HCT116 (cell line): Measurements from ENCODE around the gene ATP6V0D1. TPM values are rescaled to one million over a fixed set of nuclear protein-coding genes. Genes with fewer than 3 reads are reported as not detected.
A peak's percentile ranks its signal among the peaks of the same experiment; 100 is the strongest.

Experiments
- ATAC-seq: fragments of 200-7000 bp; cut with Tn5 transposase; 2 replicates; pipeline ENCODE4 v1.9.1; 2020; ENCODE audit warnings: mild to moderate bottlenecking, moderate library complexity
- BruUV-seq: library from RNA; stranded (reverse); fragments of 400-500 nt; replicated peaks from 2 replicates; lab custom pipeline; 2021; lab: Mats Ljungman, UMichigan
- CTCF ChIA-PET: fragments of 300-600 bp; sonication (Branson Sonifier 250); formaldehyde crosslinking; loops from one replicate; lab custom pipeline; 2021; ENCODE audit warnings: antibody characterized with exemption; lab: Charles Lee
- POLR2A ChIA-PET: fragments of 300-600, 350-600 bp; sonication (Branson Sonifier 250); formaldehyde crosslinking; loops from one replicate; lab custom pipeline; 2021; ENCODE audit warnings: antibody characterized with exemption; lab: Charles Lee
- RAD21 ChIA-PET, 2 experiments: fragments of 300-600 bp; sonication (Branson Sonifier 250); formaldehyde crosslinking; loops; one replicate each; lab custom pipeline; 2023; ENCODE audit warnings: low total read pairs in 2 of 2; ENCODE audit not compliant: uncharacterized antibody in 2 of 2, unreplicated experiment in 2 of 2, low non-redundant PET in 1 of 2; lab: Charles Lee
- DNase-seq: peaks from one replicate; pipeline ENCODE4 v3.0.0-alpha.2; 2010; ENCODE audit warnings: low read depth, low spot score
- H2AFZ ChIP-seq: fragments of 200-600 bp; shearing (Covaris generic), sonication (generic); 2 replicates; pipeline ENCODE4 v1.6.1; 2017; ENCODE audit warnings: low read depth, mixed run types, mixed read lengths, antibody characterized with exemption, low read length; ENCODE audit not compliant: poor library complexity, severe bottlenecking
- H3K27ac ChIP-seq: 2 replicates; pipeline ENCODE4 v1.5.1; 2012; ENCODE audit warnings: low read depth, low read length
- H3K27me3 ChIP-seq: fragments of 200-600 bp; sonication (generic); 2 replicates; pipeline ENCODE4 v1.6.1; 2016; ENCODE audit warnings: mixed run types, low read length, mixed read lengths; ENCODE audit not compliant: insufficient read depth
- H3K36me3 ChIP-seq, 2 experiments: fragments of 200-500 bp in 1 of 2; fragments of 200-600 bp in 1 of 2; sonication (Bioruptor generic) in 1 of 2; sonication (generic) in 1 of 2; 2 replicates each; pipeline versions ENCODE4 v1.5.1 to v1.6.1; 2014 to 2016; ENCODE audit warnings: low read length in 2 of 2, inconsistent platforms in 1 of 2, mixed read lengths in 1 of 2, mixed run types in 1 of 2; ENCODE audit not compliant: insufficient read depth in 2 of 2, control insufficient read depth in 1 of 2
- H3K4me1 ChIP-seq, 2 experiments: fragments of 200-600 bp in 1 of 2; sonication (generic) in 1 of 2; 2 replicates each; pipeline versions ENCODE4 v1.5.1 to v1.6.1; 2012 to 2017; ENCODE audit warnings: low read length in 2 of 2, inconsistent platforms in 1 of 2, mild to moderate bottlenecking in 1 of 2, mixed read lengths in 1 of 2, mixed run types in 1 of 2, moderate library complexity in 1 of 2; ENCODE audit not compliant: insufficient read depth in 2 of 2, control insufficient read depth in 1 of 2
- H3K4me2 ChIP-seq: fragments of 200-600 bp; sonication (generic); 2 replicates; pipeline ENCODE4 v1.6.1; 2017; ENCODE audit warnings: mixed run types, low read length, mixed read lengths
- H3K4me3 ChIP-seq, 2 experiments: fragments of 200-600 bp in 1 of 2; sonication (generic) in 1 of 2; replicated peaks in 1 of 2; 2 replicates each; pipeline ENCODE4 v1.5.1; 2011 to 2016; ENCODE audit warnings: low read length in 2 of 2, control low read depth in 1 of 2, low read depth in 1 of 2, mild to moderate bottlenecking in 1 of 2, mixed read lengths in 1 of 2, mixed run types in 1 of 2
- H3K79me2 ChIP-seq: fragments of 200-600 bp; sonication (generic); 2 replicates; pipeline ENCODE4 v1.6.1; 2017; ENCODE audit warnings: mild to moderate bottlenecking, mixed run types, low read length, moderate library complexity, mixed read lengths; ENCODE audit not compliant: insufficient read depth
- H3K9ac ChIP-seq: fragments of 200-600 bp; sonication (generic); 2 replicates; pipeline ENCODE4 v1.6.1; 2016; ENCODE audit warnings: low read length, mixed read lengths
- H3K9me2 ChIP-seq: fragments of 200-600 bp; sonication (generic), shearing (Covaris generic); 2 replicates; pipeline ENCODE4 v1.6.1; 2017; ENCODE audit warnings: mixed run types, mild to moderate bottlenecking, moderate library complexity; ENCODE audit not compliant: insufficient read depth
- H3K9me3 ChIP-seq, 2 experiments: fragments of 200-500 bp in 1 of 2; fragments of 200-600 bp in 1 of 2; sonication (Bioruptor generic) in 1 of 2; sonication (generic) in 1 of 2; 2 replicates each; pipeline ENCODE4 v1.6.1; 2014 to 2017; ENCODE audit warnings: low read length in 2 of 2, mixed read lengths in 2 of 2, inconsistent platforms in 1 of 2, low read depth in 1 of 2, mild to moderate bottlenecking in 1 of 2, mixed run types in 1 of 2, moderate library complexity in 1 of 2; ENCODE audit not compliant: control insufficient read depth in 1 of 2, insufficient read depth in 1 of 2
- H4K20me1 ChIP-seq: fragments of 200-600 bp; sonication (generic), shearing (Covaris generic); 2 replicates; pipeline ENCODE4 v1.6.1; 2017; ENCODE audit warnings: mixed run types, mild to moderate bottlenecking, moderate library complexity; ENCODE audit not compliant: insufficient read depth
- EGR1 ChIP-seq: IDR thresholded peaks from 2 replicates; pipeline ENCODE4 v1.6.1; 2012; ENCODE audit warnings: low read depth
- ELF1 ChIP-seq: IDR thresholded peaks from 2 replicates; pipeline ENCODE4 v1.6.1; 2012; ENCODE audit warnings: low read depth, borderline replicate concordance
- EZH2 ChIP-seq: fragments of 200-600 bp; sonication (generic); IDR thresholded peaks from 2 replicates; pipeline ENCODE4 v1.6.1; 2017; ENCODE audit warnings: antibody characterized with exemption, mixed run types
- EZH2phosphoT487 ChIP-seq: fragments of 200-600 bp; IDR thresholded peaks from 2 replicates; pipeline ENCODE4 v1.6.1; 2018; ENCODE audit warnings: antibody characterized with exemption, borderline replicate concordance
- JUND ChIP-seq: IDR thresholded peaks from 2 replicates; pipeline ENCODE4 v1.6.1; 2012
- POLR2A ChIP-seq: IDR thresholded peaks from 2 replicates; pipeline ENCODE4 v1.7.0; 2011; ENCODE audit warnings: borderline replicate concordance; ENCODE audit not compliant: insufficient read depth, insufficient read length; ENCODE audit errors: extremely low read depth
- POLR2AphosphoS5 ChIP-seq: IDR thresholded peaks from 2 replicates; pipeline ENCODE4 v1.6.1; 2011; ENCODE audit warnings: mild to moderate bottlenecking, low read depth, low read length, moderate library complexity
- RAD21 ChIP-seq: IDR thresholded peaks from 2 replicates; pipeline ENCODE4 v1.6.1; 2012; ENCODE audit warnings: low read depth, mild to moderate bottlenecking
- SIN3A ChIP-seq: IDR thresholded peaks from 2 replicates; pipeline ENCODE4 v1.6.1; 2012; ENCODE audit warnings: low read depth
- SP1 ChIP-seq: IDR thresholded peaks from 2 replicates; pipeline ENCODE4 v1.6.1; 2012; ENCODE audit warnings: low read depth
- SRF ChIP-seq: IDR thresholded peaks from 2 replicates; pipeline ENCODE4 v1.6.1; 2012; ENCODE audit warnings: low read depth
- YY1 ChIP-seq: IDR thresholded peaks from 2 replicates; pipeline ENCODE4 v1.6.1; 2011; ENCODE audit warnings: low read length, low read depth, moderate library complexity, mild to moderate bottlenecking; ENCODE audit not compliant: insufficient replicate concordance; ENCODE audit errors: extremely low read depth
- intact Hi-C: fragments of 100-400 bp; cut with micrococcal nuclease; formaldehyde crosslinking; loops from 2 replicates; pipeline ENCODE4 v1.10.0; 2022
- total RNA-seq: library from RNA; stranded (reverse); gene quantifications from one replicate; pipeline ENCODE4 v1.2.1, GENCODE V29; 2021; ENCODE audit not compliant: unreplicated experiment
- TF ChIP-seq, protein P1 (sequence below): IDR thresholded peaks from 2 replicates; pipeline ENCODE4 v1.6.1; 2012; ENCODE audit warnings: low read depth
- TF ChIP-seq, protein P2 (sequence below): IDR thresholded peaks from 2 replicates; pipeline ENCODE4 v1.6.1; 2012
- TF ChIP-seq, protein P3 (sequence below): IDR thresholded peaks from 2 replicates; pipeline ENCODE4 v1.6.1; 2012

The ATP6V0D1 gene
- total RNA-seq, 1 experiment from 2014 or later = 36.6 TPM

DNA sequence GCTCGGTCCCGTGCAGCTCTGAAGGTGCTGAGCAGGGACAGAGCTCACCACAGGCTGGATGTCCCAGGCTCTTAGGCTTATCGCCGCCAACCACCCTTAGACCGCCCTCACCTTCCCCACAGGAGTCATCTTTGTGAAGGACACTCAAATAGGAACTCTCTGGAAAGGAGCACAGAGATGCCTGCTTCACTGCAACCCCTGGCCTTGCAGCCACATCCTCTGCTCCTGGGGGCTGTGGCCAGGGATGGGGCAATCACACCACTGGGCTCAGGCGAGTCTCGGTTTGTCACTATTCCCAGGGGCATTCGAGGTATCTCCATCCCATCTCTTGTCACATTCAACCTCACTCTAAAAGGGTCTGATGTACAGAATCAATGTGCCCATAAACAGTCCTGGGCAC lies 75.6 kb downstream of the ATP6V0D1 start:
- ATAC-seq = peak; percentile 38
- H3K4me1 ChIP-seq = peaks cover 23 to 38% of the 10 kb centered on the region in 2 experiments
- DNase-seq = no peak
- TF ChIP-seq EZH2phosphoT487 = no peak
- TF ChIP-seq, protein P1, sequence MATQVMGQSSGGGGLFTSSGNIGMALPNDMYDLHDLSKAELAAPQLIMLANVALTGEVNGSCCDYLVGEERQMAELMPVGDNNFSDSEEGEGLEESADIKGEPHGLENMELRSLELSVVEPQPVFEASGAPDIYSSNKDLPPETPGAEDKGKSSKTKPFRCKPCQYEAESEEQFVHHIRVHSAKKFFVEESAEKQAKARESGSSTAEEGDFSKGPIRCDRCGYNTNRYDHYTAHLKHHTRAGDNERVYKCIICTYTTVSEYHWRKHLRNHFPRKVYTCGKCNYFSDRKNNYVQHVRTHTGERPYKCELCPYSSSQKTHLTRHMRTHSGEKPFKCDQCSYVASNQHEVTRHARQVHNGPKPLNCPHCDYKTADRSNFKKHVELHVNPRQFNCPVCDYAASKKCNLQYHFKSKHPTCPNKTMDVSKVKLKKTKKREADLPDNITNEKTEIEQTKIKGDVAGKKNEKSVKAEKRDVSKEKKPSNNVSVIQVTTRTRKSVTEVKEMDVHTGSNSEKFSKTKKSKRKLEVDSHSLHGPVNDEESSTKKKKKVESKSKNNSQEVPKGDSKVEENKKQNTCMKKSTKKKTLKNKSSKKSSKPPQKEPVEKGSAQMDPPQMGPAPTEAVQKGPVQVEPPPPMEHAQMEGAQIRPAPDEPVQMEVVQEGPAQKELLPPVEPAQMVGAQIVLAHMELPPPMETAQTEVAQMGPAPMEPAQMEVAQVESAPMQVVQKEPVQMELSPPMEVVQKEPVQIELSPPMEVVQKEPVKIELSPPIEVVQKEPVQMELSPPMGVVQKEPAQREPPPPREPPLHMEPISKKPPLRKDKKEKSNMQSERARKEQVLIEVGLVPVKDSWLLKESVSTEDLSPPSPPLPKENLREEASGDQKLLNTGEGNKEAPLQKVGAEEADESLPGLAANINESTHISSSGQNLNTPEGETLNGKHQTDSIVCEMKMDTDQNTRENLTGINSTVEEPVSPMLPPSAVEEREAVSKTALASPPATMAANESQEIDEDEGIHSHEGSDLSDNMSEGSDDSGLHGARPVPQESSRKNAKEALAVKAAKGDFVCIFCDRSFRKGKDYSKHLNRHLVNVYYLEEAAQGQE = no peak
- no peak for TF ChIP-seq SP1
- TF ChIP-seq, all 23 proteins: peak for 0
- Histone ChIP-seq H3K9me3 (no peaks in the 10 kb centered on the region), H3K4me2 (peak overlapping the region; percentile 78), H3K9me2 (no peaks in the 10 kb centered on the region), H3K4me3 (peak overlapping the region in 1 of 2 experiments; percentile 41; a peak in 2 of 4 replicates), H3K27ac (peak overlapping the region; percentile 74), H3K79me2 (no peaks in the 10 kb centered on the region), H3K27me3 (no peaks in the 10 kb centered on the region), H4K20me1 (no peaks in the 10 kb centered on the region), H3K9ac (peak overlapping the region; percentile 50), H2AFZ (no peak overlapping the region), H3K36me3 (no peaks in the 10 kb centered on the region)
- ChIA-PET CTCF (interaction anchor here (1.4 kb wide), 1 partner anchor 23 kb away, joined by 3 read pairs; no protein-coding TSS in a partner anchor), POLR2A (no interaction called here), RAD21 (no interaction called here)
- intact Hi-C loops = no loop called here
- BruUV-seq = no TSS peak

DNA sequence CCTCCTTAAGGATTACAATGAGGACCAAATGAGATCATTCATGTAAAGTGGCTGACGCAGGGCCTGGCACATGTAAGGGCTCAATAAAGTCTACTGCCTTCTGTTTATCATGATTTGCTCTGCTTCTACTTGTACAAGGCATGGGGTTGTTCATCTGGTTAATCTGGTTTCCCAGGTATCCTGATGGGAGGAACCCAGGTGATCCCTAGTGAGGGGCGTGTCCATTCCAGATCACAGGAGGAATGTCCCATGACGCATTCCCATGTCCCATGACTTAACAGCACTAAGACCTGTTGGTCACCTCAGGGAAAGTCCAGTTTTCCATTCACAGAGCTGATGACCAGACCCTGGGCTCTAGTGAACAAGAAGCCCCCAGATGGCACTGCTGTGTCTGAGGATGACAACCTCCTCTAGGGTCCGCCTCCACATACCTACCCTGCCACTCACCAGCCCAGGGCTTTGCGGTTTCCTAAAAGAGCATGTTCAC lies 76.2 kb downstream of the ATP6V0D1 start:
- Histone ChIP-seq H3K9me3 (no peaks in the 10 kb centered on the region), H3K9ac (peak overlapping the region; percentile 50), H3K9me2 (no peaks in the 10 kb centered on the region), H3K79me2 (no peaks in the 10 kb centered on the region), H3K27ac (peak overlapping the region; percentile 74), H3K36me3 (no peaks in the 10 kb centered on the region), H3K4me1 (peaks cover 23 to 38% of the 10 kb centered on the region in 2 experiments), H2AFZ (no peak overlapping the region), H3K27me3 (no peaks in the 10 kb centered on the region), H3K4me3 (peak overlapping the region in 1 of 2 experiments; percentile 41; a peak in 2 of 4 replicates), H3K4me2 (peak overlapping the region; percentile 78), H4K20me1 (no peaks in the 10 kb centered on the region)
- DNase-seq (peak; percentile 89), ATAC-seq (peak; percentile 87)
- BruUV-seq = no TSS peak
- ChIA-PET POLR2A (no interaction called here), RAD21 (interaction anchor here in 1 of 2 experiments (0.6 kb wide), 1 partner anchor 26 kb away, joined by 3 read pairs; the partner anchor contains the start of gene HSD11B2), CTCF (interaction anchor here (1.4 kb wide), 1 partner anchor 23 kb away, joined by 3 read pairs; no protein-coding TSS in a partner anchor)
- intact Hi-C loops = no loop called here
- TF ChIP-seq EZH2 = no peak
- no peak for TF ChIP-seq YY1
- TF ChIP-seq, protein P2, sequence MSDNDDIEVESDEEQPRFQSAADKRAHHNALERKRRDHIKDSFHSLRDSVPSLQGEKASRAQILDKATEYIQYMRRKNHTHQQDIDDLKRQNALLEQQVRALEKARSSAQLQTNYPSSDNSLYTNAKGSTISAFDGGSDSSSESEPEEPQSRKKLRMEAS = peak; percentile 73
- TF ChIP-seq POLR2A = no peak
- TF ChIP-seq RAD21 = 0 out of 2 replicates have a peak, but pooled peaks have one; percentile 11
- TF ChIP-seq, protein P3, sequence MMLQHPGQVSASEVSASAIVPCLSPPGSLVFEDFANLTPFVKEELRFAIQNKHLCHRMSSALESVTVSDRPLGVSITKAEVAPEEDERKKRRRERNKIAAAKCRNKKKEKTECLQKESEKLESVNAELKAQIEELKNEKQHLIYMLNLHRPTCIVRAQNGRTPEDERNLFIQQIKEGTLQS = no peak
- TF ChIP-seq SRF = no peak
- TF ChIP-seq ELF1 = no peak
- peak; percentile 59 for TF ChIP-seq JUND
- TF ChIP-seq EGR1 = peak; percentile 46
- peak; percentile 63; the same call in 1 of the 2 replicates for TF ChIP-seq SIN3A
- TF ChIP-seq POLR2AphosphoS5 = peak; percentile 54
- TF ChIP-seq SP1 = peak; percentile 94
